Activated CD8-positive, alpha-beta memory T cell treated with anti-CD3 and anti-CD28 coated beads, Interleukin-2, amount 10 ng/mL, durations not matched to agents 7 days and 5 days (primary cell): ENCODE measurements around the gene CNOT11. TPM values are rescaled to one million over a fixed set of nuclear protein-coding genes. Genes with fewer than 3 reads are reported as not detected.

Experiments used
- ATAC-seq: fragments of 150-1000 bp; cut with Tn5 transposase; one replicate; pipeline ENCODE4 v1.10.0; 2021; ENCODE audit warnings: moderate library complexity
- CTCF ChIA-PET: fragments of 350-600 bp; sonication (Branson Sonifier 250); formaldehyde crosslinking; loops from one replicate; lab custom pipeline; 2021; ENCODE audit warnings: antibody characterized with exemption; lab: Charles Lee
- DNase-seq: peaks from one replicate; pipeline ENCODE4 v3.0.0-alpha.2; 2020
- H3K27ac Mint-ChIP-seq: one replicate; pipeline ENCODE4 v1.8.0; 2021; ENCODE audit warnings: mild to moderate bottlenecking, mixed read lengths
- H3K27me3 Mint-ChIP-seq: one replicate; pipeline ENCODE4 v1.8.0; 2021; ENCODE audit warnings: mixed read lengths
- H3K36me3 Mint-ChIP-seq: one replicate; pipeline ENCODE4 v1.8.0; 2021; ENCODE audit warnings: mild to moderate bottlenecking, mixed read lengths
- H3K4me1 Mint-ChIP-seq: one replicate; pipeline ENCODE4 v1.8.0; 2021; ENCODE audit warnings: mixed read lengths
- H3K4me3 Mint-ChIP-seq: one replicate; pipeline ENCODE4 v1.8.0; 2021; ENCODE audit warnings: mild to moderate bottlenecking, moderate library complexity, mixed read lengths
- H3K9me3 Mint-ChIP-seq: one replicate; pipeline ENCODE4 v1.8.0; 2022; ENCODE audit warnings: low read depth, mixed read lengths
- total RNA-seq, 2 experiments: library from RNA; stranded (reverse); gene quantifications; one replicate each; pipeline ENCODE4 v1.2.3, GENCODE V29; 2021

Gene CNOT11
- total RNA-seq, 2 experiments from 2014 or later, result 57.4 to 71.9 TPM

- CTCF ChIA-PET, result interaction anchor here (0.7 kb wide), 1 partner anchor 322 kb away, joined by 3 read pairs; no protein-coding TSS in a partner anchor
- H3K27me3 Mint-ChIP-seq, result no peaks in the 10 kb centered on the region
- peaks cover 51% of the 10 kb centered on the region for H3K36me3 Mint-ChIP-seq
- no peak for DNase-seq
- H3K27ac Mint-ChIP-seq, result no peak overlapping the region
- ATAC-seq, result no peak
- H3K4me1 Mint-ChIP-seq, result peaks cover 29% of the 10 kb centered on the region
- H3K4me3 Mint-ChIP-seq, result no peak overlapping the region
- H3K9me3 Mint-ChIP-seq, result no peaks in the 10 kb centered on the region
Measured at GRCh38 chr2:101294861-101295260, 42.2 kb downstream of the CNOT11 start.

- Mint-ChIP-seq H3K27ac (no peak overlapping the region), H3K4me3 (no peak overlapping the region), H3K9me3 (no peaks in the 10 kb centered on the region), H3K36me3 (peaks cover 53% of the 10 kb centered on the region), H3K4me1 (peaks cover 37% of the 10 kb centered on the region), H3K27me3 (no peaks in the 10 kb centered on the region)
- no peak for ATAC-seq
- DNase-seq, result no peak
- CTCF ChIA-PET, result interaction anchor here (0.7 to 1.0 kb wide), 2 partner anchors 9 to 321 kb away, joined by 3 read pairs; no protein-coding TSS in a partner anchor
Measured at GRCh38 chr2:101295895-101296294, 43.2 kb downstream of the CNOT11 start.

DNA sequence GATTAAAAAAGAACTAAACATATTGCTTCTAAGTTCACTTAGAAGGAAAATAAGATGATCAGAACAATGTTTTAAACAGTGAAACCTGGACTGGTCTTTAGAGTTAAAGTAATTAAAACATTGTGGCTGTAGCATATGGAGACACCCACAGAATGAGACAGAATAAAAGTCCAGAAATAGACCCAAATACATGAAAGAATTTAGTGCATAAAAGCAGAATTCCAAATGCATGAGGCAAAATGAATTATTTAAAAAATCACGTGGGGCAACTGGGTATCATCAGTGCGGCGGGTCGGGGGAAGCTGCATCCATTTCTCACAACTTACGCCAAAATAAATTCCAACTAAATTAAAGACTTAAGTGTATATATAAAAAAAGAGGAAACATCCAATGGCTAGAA, 43.7 kb downstream of the CNOT11 start:
- no peak for ATAC-seq
- Mint-ChIP-seq H3K27ac (no peak overlapping the region), H3K4me1 (peaks cover 40% of the 10 kb centered on the region), H3K4me3 (no peak overlapping the region), H3K27me3 (no peaks in the 10 kb centered on the region), H3K36me3 (peaks cover 56% of the 10 kb centered on the region), H3K9me3 (no peaks in the 10 kb centered on the region)
- DNase-seq, result no peak
- CTCF ChIA-PET, result interaction anchor here (1.0 to 1.6 kb wide), 2 partner anchors 10 to 45 kb away, joined by 3 to 4 read pairs; no protein-coding TSS in a partner anchor

- CTCF ChIA-PET, result interaction anchor here (1.6 kb wide), 1 partner anchor 44 kb away, joined by 4 read pairs; no protein-coding TSS in a partner anchor
- peaks cover 59% of the 10 kb centered on the region for H3K36me3 Mint-ChIP-seq
- DNase-seq (no peak), ATAC-seq (no peak)
- H3K4me3 Mint-ChIP-seq, result no peak overlapping the region
- no peak overlapping the region for H3K27ac Mint-ChIP-seq
- H3K4me1 Mint-ChIP-seq, result peaks cover 49% of the 10 kb centered on the region
- no peaks in the 10 kb centered on the region for H3K27me3 Mint-ChIP-seq
- H3K9me3 Mint-ChIP-seq, result no peaks in the 10 kb centered on the region
Measured at GRCh38 chr2:101297383-101297782, 44.7 kb downstream of the CNOT11 start.

GRCh38 chr2:101299604-101300003, 46.9 kb downstream of the CNOT11 start:
- no peaks in the 10 kb centered on the region for H3K9me3 Mint-ChIP-seq
- ATAC-seq, result no peak
- H3K4me3 Mint-ChIP-seq, result no peak overlapping the region
- H3K4me1 Mint-ChIP-seq, result peaks cover 69% of the 10 kb centered on the region
- peaks cover 57% of the 10 kb centered on the region for H3K36me3 Mint-ChIP-seq
- H3K27ac Mint-ChIP-seq, result peak overlapping the region; percentile 20
- DNase-seq, result no peak
- H3K27me3 Mint-ChIP-seq, result no peaks in the 10 kb centered on the region
- CTCF ChIA-PET, result interaction anchor here (0.7 to 1.3 kb wide), 3 partner anchors 12 to 43 kb away, joined by 3 to 5 read pairs (median 4); no protein-coding TSS in a partner anchor

GRCh38 chr2:101300164-101300563, 47.5 kb downstream of the CNOT11 start:
- no peaks in the 10 kb centered on the region for H3K9me3 Mint-ChIP-seq
- H3K27me3 Mint-ChIP-seq, result no peaks in the 10 kb centered on the region
- ATAC-seq (no peak), DNase-seq (no peak)
- CTCF ChIA-PET, result interaction anchor here (0.7 kb wide), 1 partner anchor 13 kb away, joined by 3 read pairs; no protein-coding TSS in a partner anchor
- no peak overlapping the region for H3K4me3 Mint-ChIP-seq
- H3K27ac Mint-ChIP-seq, result peak overlapping the region; percentile 20
- peaks cover 59% of the 10 kb centered on the region for H3K36me3 Mint-ChIP-seq
- H3K4me1 Mint-ChIP-seq, result peaks cover 73% of the 10 kb centered on the region

DNA sequence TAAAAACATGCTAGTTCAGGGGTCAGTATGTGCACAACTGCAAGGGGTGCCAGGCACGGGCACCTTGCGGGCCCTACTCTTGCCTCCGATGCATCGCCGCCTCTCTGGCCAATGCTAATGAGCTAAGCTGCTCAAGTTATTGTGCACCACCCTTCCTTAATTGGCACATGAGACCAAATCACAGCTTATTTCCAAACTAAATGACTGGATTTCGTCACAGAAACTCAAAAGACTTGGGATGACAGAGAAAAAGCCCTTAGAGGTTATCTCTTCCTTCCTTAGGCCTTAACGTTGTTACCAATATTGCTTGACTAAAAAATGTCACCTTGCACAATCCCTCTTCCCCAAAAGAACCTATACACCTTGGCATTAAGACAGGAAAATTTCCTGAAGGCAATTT, 48.1 kb downstream of the CNOT11 start:
- Mint-ChIP-seq H3K4me1 (peaks cover 79% of the 10 kb centered on the region), H3K27me3 (no peaks in the 10 kb centered on the region), H3K27ac (no peak overlapping the region), H3K9me3 (no peaks in the 10 kb centered on the region), H3K36me3 (peaks cover 64% of the 10 kb centered on the region), H3K4me3 (no peak overlapping the region)
- ATAC-seq (no peak), DNase-seq (no peak)
- CTCF ChIA-PET, result interaction anchor here (1.4 kb wide), 1 partner anchor 41 kb away, joined by 3 read pairs; no protein-coding TSS in a partner anchor

DNA sequence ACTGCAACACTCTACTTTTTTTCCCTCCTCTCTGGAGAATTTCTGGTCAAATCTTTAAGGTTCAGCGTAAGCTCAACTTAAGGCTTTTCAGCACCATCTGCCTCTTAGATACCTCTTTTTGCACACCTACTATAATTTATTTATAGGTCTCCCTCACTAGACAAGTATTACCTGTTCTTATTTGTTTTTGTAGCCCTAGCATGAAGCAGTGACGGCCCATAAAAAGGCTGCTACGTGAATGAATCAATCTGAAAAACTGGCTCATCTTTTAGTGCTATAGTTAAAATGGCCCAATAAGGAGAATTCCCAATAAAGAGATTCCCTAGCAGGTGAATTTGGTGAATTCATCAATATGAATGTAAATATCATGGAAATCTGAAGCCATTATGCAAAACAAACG, 49.3 kb downstream of the CNOT11 start:
- CTCF ChIA-PET, result interaction anchor here (1.4 kb wide), 1 partner anchor 40 kb away, joined by 3 read pairs; no protein-coding TSS in a partner anchor
- Mint-ChIP-seq H3K27ac (no peak overlapping the region), H3K27me3 (no peaks in the 10 kb centered on the region), H3K4me1 (peaks cover 78% of the 10 kb centered on the region), H3K36me3 (peaks cover 68% of the 10 kb centered on the region), H3K9me3 (no peaks in the 10 kb centered on the region), H3K4me3 (no peak overlapping the region)
- DNase-seq, result no peak
- ATAC-seq, result no peak

- Mint-ChIP-seq H3K36me3 (peaks cover 63% of the 10 kb centered on the region), H3K4me3 (peak overlapping the region; percentile 94), H3K9me3 (no peaks in the 10 kb centered on the region), H3K27me3 (no peaks in the 10 kb centered on the region), H3K27ac (no peak overlapping the region), H3K4me1 (peaks cover 68% of the 10 kb centered on the region)
- DNase-seq, result no peak
- no peak for ATAC-seq
- CTCF ChIA-PET, result interaction anchor here (1.2 to 1.5 kb wide), 4 partner anchors 17 to 39 kb away, joined by 3 to 6 read pairs (median 4); no protein-coding TSS in a partner anchor
Measured at GRCh38 chr2:101303688-101304087, 51.0 kb downstream of the CNOT11 start.

DNA sequence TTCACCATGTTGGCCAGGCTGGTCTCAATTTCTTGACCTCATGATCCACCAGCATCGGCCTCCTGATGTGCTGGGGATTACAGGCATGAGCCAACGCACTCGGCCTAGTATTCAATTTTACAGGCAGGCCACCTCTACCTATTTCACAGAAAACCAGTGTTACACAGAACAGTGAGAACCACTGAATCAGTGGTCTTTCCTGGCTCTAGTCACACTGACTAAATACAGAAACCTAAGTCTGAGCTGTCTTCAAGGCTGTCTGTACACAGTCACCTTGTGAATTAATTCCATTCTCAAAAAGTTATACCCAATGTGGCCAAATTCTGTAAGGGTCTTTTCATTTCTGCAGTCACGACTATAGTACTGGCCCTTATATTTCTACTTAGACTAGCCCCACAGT, 52.3 kb downstream of the CNOT11 start:
- Mint-ChIP-seq H3K4me3 (peak overlapping the region; percentile 94), H3K4me1 (peaks cover 69% of the 10 kb centered on the region), H3K27ac (peak overlapping the region; percentile 97)

DNA sequence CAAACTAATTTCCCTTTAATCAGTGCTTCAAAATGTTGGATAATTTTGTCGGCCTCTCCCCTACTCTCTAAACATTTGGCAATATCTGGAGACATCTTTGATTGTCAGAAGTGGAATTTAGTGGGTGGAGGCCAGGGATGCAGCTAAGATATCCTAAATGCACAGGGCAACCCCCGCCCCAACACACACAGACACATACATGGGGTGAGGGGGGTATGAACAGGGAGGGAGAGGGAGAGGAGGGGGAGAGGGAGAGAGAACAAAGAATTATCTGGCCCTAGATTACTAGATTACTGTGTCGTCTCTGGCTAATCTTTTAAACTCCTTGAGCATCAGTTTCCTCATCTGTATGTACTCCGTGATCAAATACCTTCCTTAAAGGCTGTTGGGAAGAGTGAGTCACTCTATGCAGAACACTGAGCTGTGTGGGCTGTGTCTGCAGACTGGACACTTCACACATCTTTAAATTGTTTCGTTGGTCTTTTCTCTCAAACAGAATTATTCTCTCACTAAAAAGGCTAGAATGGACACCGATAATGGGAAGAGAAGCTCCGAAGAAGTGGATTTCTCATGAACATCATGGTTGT, 52.9 kb downstream of the CNOT11 start:
- ATAC-seq (no peak), DNase-seq (no peak)
- CTCF ChIA-PET, result interaction anchor here (0.7 to 1.6 kb wide), 3 partner anchors 23 to 53 kb away, joined by 3 to 6 read pairs (median 4); partner anchors contain the start of gene CNOT11
- peak overlapping the region; percentile 94 for H3K4me3 Mint-ChIP-seq
- H3K36me3 Mint-ChIP-seq, result peaks cover 51% of the 10 kb centered on the region
- H3K27ac Mint-ChIP-seq, result peak overlapping the region; percentile 97
- no peaks in the 10 kb centered on the region for H3K9me3 Mint-ChIP-seq
- H3K27me3 Mint-ChIP-seq, result no peaks in the 10 kb centered on the region
- H3K4me1 Mint-ChIP-seq, result peaks cover 70% of the 10 kb centered on the region

More for the DNA sequence above, 52.3 kb downstream of the CNOT11 start:
- Mint-ChIP-seq H3K36me3 (peaks cover 53% of the 10 kb centered on the region), H3K27me3 (no peaks in the 10 kb centered on the region), H3K9me3 (no peaks in the 10 kb centered on the region)
- ATAC-seq, result no peak
- CTCF ChIA-PET, result interaction anchor here (0.7 to 1.1 kb wide), 2 partner anchors 23 to 37 kb away, joined by 3 to 4 read pairs; no protein-coding TSS in a partner anchor
- no peak for DNase-seq

DNA sequence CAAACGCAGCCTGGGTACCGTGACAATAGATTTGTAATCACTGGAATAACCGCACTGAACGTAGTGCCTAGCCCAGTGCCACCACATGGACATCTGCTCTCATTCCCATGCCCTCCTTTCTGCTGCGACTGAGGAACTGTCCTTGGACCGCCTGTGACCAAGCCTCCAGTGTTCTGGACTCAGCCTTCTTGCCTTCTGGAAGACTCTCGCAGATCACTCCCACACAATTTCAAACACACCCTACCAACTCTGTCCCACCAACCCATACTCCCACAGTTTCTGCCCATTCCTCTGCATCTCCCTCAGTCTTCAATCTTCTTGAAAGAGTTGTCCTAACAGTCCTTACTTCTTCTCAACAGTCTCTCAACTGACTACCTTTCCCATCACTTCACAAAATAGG, 53.7 kb downstream of the CNOT11 start:
- DNase-seq (peak; percentile 48), ATAC-seq (no peak)
- Mint-ChIP-seq H3K9me3 (no peaks in the 10 kb centered on the region), H3K4me3 (peak overlapping the region; percentile 94), H3K36me3 (peaks cover 46% of the 10 kb centered on the region), H3K4me1 (peaks cover 71% of the 10 kb centered on the region), H3K27ac (peak overlapping the region; percentile 97), H3K27me3 (no peaks in the 10 kb centered on the region)
- CTCF ChIA-PET, result interaction anchor here (0.7 to 1.6 kb wide), 5 partner anchors 22 to 54 kb away, joined by 3 to 6 read pairs (median 3); partner anchors contain the start of gene CNOT11

DNA sequence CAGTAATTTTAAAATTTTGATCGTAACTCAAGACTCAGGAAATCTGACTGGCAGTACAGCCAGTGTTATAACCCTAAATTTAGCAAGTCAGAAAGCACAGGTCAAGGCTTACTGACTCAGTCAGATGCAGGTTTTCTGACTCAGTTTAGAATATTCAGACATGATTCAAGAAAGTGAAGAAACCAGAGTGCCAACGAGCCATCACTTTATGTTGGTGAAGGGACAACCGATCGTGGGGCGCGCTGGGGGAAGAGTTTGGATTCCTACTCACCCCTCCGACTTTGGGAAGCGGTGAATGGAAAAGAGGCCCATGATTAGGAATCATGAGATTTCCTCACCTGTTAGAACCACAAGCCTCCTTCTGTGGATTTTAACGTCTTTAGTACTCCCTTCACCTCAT, 54.8 kb downstream of the CNOT11 start:
- no peaks in the 10 kb centered on the region for H3K27me3 Mint-ChIP-seq
- CTCF ChIA-PET, result interaction anchor here (1.0 to 1.9 kb wide), 3 partner anchors 21 to 305 kb away, joined by 3 to 17 read pairs (median 3); partner anchors contain the start of gene RPL31
- peaks cover 36% of the 10 kb centered on the region for H3K36me3 Mint-ChIP-seq
- peaks cover 70% of the 10 kb centered on the region for H3K4me1 Mint-ChIP-seq
- H3K27ac Mint-ChIP-seq, result peak overlapping the region; percentile 97
- DNase-seq (peak; percentile 48), ATAC-seq (no peak)
- no peaks in the 10 kb centered on the region for H3K9me3 Mint-ChIP-seq
- H3K4me3 Mint-ChIP-seq, result peak overlapping the region; percentile 94
